Right lobe of liver (tissue), 6 donors: ENCODE results near the gene CAPN12. TPM values are rescaled to one million over a fixed set of nuclear protein-coding genes. Genes with fewer than 3 reads are reported as not detected.

Experiments
- ATAC-seq, 4 donors: fragments of 200-7000 bp; cut with Tn5 transposase; one replicate each; pipeline ENCODE4 v1.9.1; 2020; ENCODE audit warnings: mild to moderate bottlenecking in 4 of 4, moderate library complexity in 4 of 4
- DNase-seq, 3 donors: peaks; one replicate each; pipeline ENCODE4 v3.0.0-alpha.2; 2020
- H3K27ac ChIP-seq, 3 donors: fragments of 200-600 bp; one replicate each; pipeline ENCODE4 v1.8.0; 2022
- H3K27me3 ChIP-seq, 2 donors: fragments of 200-600 bp; one replicate each; pipeline ENCODE4 v1.8.0; 2022
- H3K36me3 ChIP-seq, 4 donors: fragments of 200-600 bp; sonication (generic) in 1 of 4; one replicate each; pipeline versions ENCODE4 v1.5.1 to v1.8.0; 2017 to 2022; ENCODE audit warnings: control low read depth in 1 of 4
- H3K4me1 ChIP-seq, 4 donors: fragments of 200-600 bp; sonication (generic) in 1 of 4; one replicate each; pipeline versions ENCODE4 v1.5.1 to v1.8.0; 2017 to 2022; ENCODE audit warnings: control low read depth in 1 of 4
- H3K4me3 ChIP-seq, 3 donors: fragments of 200-600 bp; one replicate each; pipeline ENCODE4 v1.8.0; 2022
- H3K9me3 ChIP-seq, 4 donors: fragments of 200-600 bp; sonication (generic) in 1 of 4; one replicate each; pipeline versions ENCODE4 v1.5.1 to v1.8.0; 2017 to 2022; ENCODE audit warnings: control low read depth in 1 of 4
- CTCF ChIP-seq, 4 donors: fragments of 200-600 bp in 3 of 4; fragments of 450-650 bp in 1 of 4; IDR thresholded peaks; one replicate each; pipeline versions ENCODE4 v1.5.1 to v1.8.0; 2016 to 2022; ENCODE audit warnings: antibody characterized with exemption in 4 of 4, mild to moderate bottlenecking in 2 of 4
- POLR2A ChIP-seq: fragments of 450-650 bp; IDR thresholded peaks from one replicate; pipeline ENCODE4 v1.6.1; 2017; ENCODE audit warnings: antibody characterized with exemption, mild to moderate bottlenecking
- WGBS: methylation state at CpG from one replicate; pipeline ENCODE4 v1.1.6; 2018; ENCODE audit warnings: low coverage, low lambda C conversion rate; ENCODE audit not compliant: insufficient coverage; ENCODE audit errors: missing lambda C conversion rate; 5-methylcytosine and 5-hydroxymethylcytosine counted together
- intact Hi-C, 2 donors: fragments of 100-400 bp; cut with DNase I; formaldehyde crosslinking; loops; one replicate each; pipeline versions ENCODE4 v1.11.2 to v1.14.1; 2022
- total RNA-seq, 6 experiments: library from RNA; depleted of rRNA in 2 of 6; stranded (reverse); fragments of >200 nt in 2 of 6; fragmentation: NEBNext Ultra II Directional in 3 of 6; extraction: Animal tissue kit (Norgen Biotek cat#: 25700) in 3 of 6; gene quantifications; one replicate each; pipeline versions ENCODE4 v1.1.0 to v1.2.4, GENCODE V29; 2016 to 2023
- donor health status: DM: no; HTN: yes; CAD: no.
- donor health status: DM: no; HTN: no; CAD: no.
- donor health status: DM: no; HTN: no; CAD: no.
- donor health status: DM: no; HTN: yes; CAD: no.
- donor health status: DM: no; HTN: yes; CAD: no.

Gene CAPN12
- total RNA-seq, 6 experiments from 2014 or later: 2.2 to 45.3 (median 16.3) TPM

GRCh38 chr19:38726284-38726673, 18.0 kb downstream of the CAPN12 start:
- TF ChIP-seq POLR2A: no peak
- no peak for TF ChIP-seq CTCF (IDR thresholded peaks at IDR 0.05)
- DNase-seq: no peak
- WGBS: 28% methylated on average over 6 of the region's 6 CpGs
- Histone ChIP-seq H3K36me3 (peaks cover 0 to 83% (median 45%) of the 10 kb centered on the region in 4 donors), H3K27me3 (no peaks in the 10 kb centered on the region), H3K4me1 (peaks cover 0 to 25% (median 0%) of the 10 kb centered on the region in 4 donors), H3K9me3 (no peaks in the 10 kb centered on the region), H3K27ac (peak overlapping the region in 2 of 3 donors; percentile 25 to 40), H3K4me3 (no peak overlapping the region)
- peak in 3 of 4 donors; percentile 5 to 23 (median 21) for ATAC-seq
- intact Hi-C loops: loop anchor here in 1 of 2 donors (10.0 kb wide), 1 partner anchor 89 kb away; the partner anchor contains the start of gene LGALS4

- DNase-seq: no peak
- Histone ChIP-seq H3K27me3 (no peaks in the 10 kb centered on the region), H3K4me3 (no peak overlapping the region), H3K27ac (peak overlapping the region in 1 of 3 donors; percentile 40), H3K4me1 (peaks cover 0 to 19% (median 0%) of the 10 kb centered on the region in 4 donors), H3K36me3 (peaks cover 0 to 83% (median 48%) of the 10 kb centered on the region in 4 donors), H3K9me3 (no peaks in the 10 kb centered on the region)
- no peak for TF ChIP-seq CTCF (IDR thresholded peaks at IDR 0.05)
- TF ChIP-seq POLR2A: no peak
- WGBS: 39% methylated on average over 2 of the region's 21 CpGs
- ATAC-seq: no peak
- intact Hi-C loops: loop anchor here in 1 of 2 donors (10.0 kb wide), 1 partner anchor 89 kb away; the partner anchor contains the start of gene LGALS4
These were observed 18.6 kb downstream of the CAPN12 start for GRCh38 chr19:38725469-38726283.

- intact Hi-C loops: loop anchor here in 1 of 2 donors (10.0 kb wide), 1 partner anchor 91 kb away; the partner anchor contains the start of gene LGALS4
- H3K36me3 ChIP-seq: peaks cover 0 to 83% (median 51%) of the 10 kb centered on the region in 4 donors
- H3K27me3 ChIP-seq: no peaks in the 10 kb centered on the region
- no peak for DNase-seq
- no peak overlapping the region for H3K4me3 ChIP-seq
- peaks cover 0 to 10% (median 0%) of the 10 kb centered on the region in 4 donors for H3K4me1 ChIP-seq
- TF ChIP-seq CTCF (IDR thresholded peaks at IDR 0.05): no peak
- no peak for TF ChIP-seq POLR2A
- H3K9me3 ChIP-seq: no peaks in the 10 kb centered on the region
- ATAC-seq: no peak
- 95% methylated on average over 4 of the region's 42 CpGs for WGBS
- H3K27ac ChIP-seq: no peak overlapping the region
These were observed 20.1 kb downstream of the CAPN12 start for GRCh38 chr19:38723990-38724854.

DNA sequence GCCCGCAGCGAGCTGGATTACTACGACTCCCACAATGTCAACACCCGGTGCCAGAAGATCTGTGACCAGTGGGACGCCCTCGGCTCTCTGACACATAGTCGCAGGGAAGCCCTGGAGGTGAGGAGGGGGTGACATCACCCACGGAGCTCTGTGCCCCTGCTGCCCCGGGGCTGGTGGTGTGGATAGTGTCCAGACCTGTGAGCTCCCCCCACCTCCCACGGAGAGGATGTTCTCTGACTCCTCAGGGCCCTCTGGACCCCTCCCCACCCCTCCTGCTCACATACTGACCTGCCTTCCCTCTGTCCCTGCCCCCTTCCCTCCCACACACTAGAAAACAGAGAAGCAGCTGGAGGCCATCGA, 20.7 kb downstream of the CAPN12 start:
- WGBS: 61% methylated on average over 4 of the region's 11 CpGs
- Histone ChIP-seq H3K27ac (no peak overlapping the region), H3K36me3 (peaks cover 0 to 79% (median 51%) of the 10 kb centered on the region in 4 donors), H3K4me3 (no peak overlapping the region), H3K9me3 (no peaks in the 10 kb centered on the region), H3K4me1 (peaks cover 0 to 10% (median 0%) of the 10 kb centered on the region in 4 donors), H3K27me3 (no peaks in the 10 kb centered on the region)
- intact Hi-C loops: loop anchor here in 1 of 2 donors (10.0 kb wide), 1 partner anchor 91 kb away; the partner anchor contains the start of gene LGALS4
- TF ChIP-seq POLR2A (no peak), CTCF (IDR thresholded peaks at IDR 0.05) (no peak)
- DNase-seq: no peak
- no peak for ATAC-seq
